H1 (cell line): ENCODE measurements around the gene CFB. TPM values are rescaled to one million over a fixed set of nuclear protein-coding genes. Genes with fewer than 3 reads are reported as not detected.

ENCODE experiments used
- ASH2L ChIP-seq: fragments of 200-600, 300-600 bp; sonication (generic); IDR thresholded peaks from one replicate; pipeline ENCODE4 v1.7.1; 2017; ENCODE audit warnings: low read length
- CEBPB ChIP-seq: IDR thresholded peaks from 2 replicates; pipeline ENCODE4 v1.6.1; 2012; ENCODE audit warnings: low read depth, low read length
- CHD2 ChIP-seq: IDR thresholded peaks from 2 replicates; pipeline ENCODE4 v1.6.1; 2012; ENCODE audit warnings: low read length, improper control_type of control experiment
- CREB1 ChIP-seq: IDR thresholded peaks from 2 replicates; pipeline ENCODE4 v1.6.1; 2012; ENCODE audit warnings: inconsistent platforms
- HDAC2 ChIP-seq, 2 experiments: fragments of 300-600 bp in 1 of 2; sonication (generic) in 1 of 2; IDR thresholded peaks; 2 replicates each; pipeline ENCODE4 v1.6.1; 2011 to 2012; ENCODE audit warnings: low read depth in 2 of 2, low read length in 2 of 2, mild to moderate bottlenecking in 2 of 2, moderate library complexity in 2 of 2, borderline replicate concordance in 1 of 2, inconsistent platforms in 1 of 2
- KDM1A ChIP-seq: fragments of 200-600, 300-600 bp; sonication (generic); IDR thresholded peaks from 2 replicates; pipeline ENCODE4 v1.7.1; 2016; ENCODE audit warnings: mild to moderate bottlenecking, low read length, borderline replicate concordance
- KDM4A ChIP-seq: IDR thresholded peaks from one replicate; pipeline ENCODE4 v1.7.1; 2012; ENCODE audit warnings: low read depth, mild to moderate bottlenecking, moderate library complexity, low read length, inconsistent platforms; ENCODE audit not compliant: severe bottlenecking
- RFX5 ChIP-seq: IDR thresholded peaks from 2 replicates; pipeline ENCODE4 v1.6.1; 2011; ENCODE audit warnings: low read depth, low read length, improper control_type of control experiment, borderline replicate concordance
- RNF2 ChIP-seq: fragments of 200-900, 300-1000 bp; sonication (generic); IDR thresholded peaks from 2 replicates; pipeline ENCODE4 v1.7.1; 2016; ENCODE audit warnings: borderline replicate concordance, low read depth, mild to moderate bottlenecking, antibody characterized with exemption, low read length; ENCODE audit not compliant: poor library complexity, severe bottlenecking; ENCODE audit errors: missing control alignments
- SIX5 ChIP-seq: IDR thresholded peaks from 2 replicates; pipeline ENCODE4 v1.6.1; 2011; ENCODE audit warnings: mild to moderate bottlenecking, low read depth, low read length
- TBP ChIP-seq: IDR thresholded peaks from 2 replicates; pipeline ENCODE4 v1.6.1; 2011; ENCODE audit warnings: low read depth, low read length, improper control_type of control experiment
- polyA plus RNA-seq, 7 experiments: library from polyadenylated mRNA; depleted of rRNA in 3 of 7; stranded (reverse) in 5 of 7; unstranded in 2 of 7; fragments of >200 nt in 5 of 7; fragments of 200-250 nt in 2 of 7; gene quantifications; 1 replicate in 5 of 7; 2 replicates in 1 of 7; 4 replicates in 1 of 7; pipeline versions ENCODE4 v1.2.1 to v1.2.3, GENCODE V29; 2011 to 2013; ENCODE audit warnings: missing spikeins in 2 of 7, mixed read lengths in 2 of 7
- total RNA-seq: library from RNA; stranded (reverse); fragmentation: NEBNext Ultra II Directional; extraction: Animal tissue kit (Norgen Biotek cat#: 25700); gene quantifications from 2 replicates; pipeline ENCODE4 v1.2.1, GENCODE V29; 2021

Gene CFB
- total and polyA plus RNA-seq, 2 of the 8 experiments (the other 6 are each of a cell fraction or from before 2014, with no cell fraction given): 0.09 TPM; not detected in 1

GRCh38 chr6:31966997-31967925, 21.4 kb downstream of the CFB start (continued):
- TF ChIP-seq KDM1A (no peak), TBP (no peak), RNF2 (no peak), ASH2L (no peak), CHD2 (no peak), HDAC2 (IDR thresholded peaks at IDR 0.05; ENCODE audit: borderline replicate concordance in 1 of 2, low read depth in 2 of 2, low read length in 2 of 2) (no peak), RFX5 (no peak), SIX5 (no peak), CEBPB (no peak), KDM4A (no peak), CREB1 (no peak)
